H1 (cell line): Measurements from ENCODE around the gene FAM83B. TPM values are rescaled to one million over a fixed set of nuclear protein-coding genes. Genes with fewer than 3 reads are reported as not detected.

Experiments used
- CTCF ChIA-PET: fragments of 300-600 bp; sonication (Branson Sonifier 250); formaldehyde crosslinking; loops from one replicate; lab custom pipeline; 2021; ENCODE audit not compliant: partially characterized antibody; lab: Charles Lee
- POLR2A ChIA-PET: fragments of 300-600 bp; sonication (Branson Sonifier 250); formaldehyde crosslinking; loops from one replicate; lab custom pipeline; 2021; ENCODE audit warnings: inconsistent platforms; ENCODE audit not compliant: partially characterized antibody; lab: Charles Lee
- DNase-seq, 2 experiments: peaks; one replicate each; pipeline versions ENCODE4 v3.0.0 to v3.0.0-alpha.2; 2010 to 2022; ENCODE audit warnings: low spot score in 2 of 2, low read depth in 1 of 2, mixed read lengths in 1 of 2
- FAIRE-seq: peaks from 2 replicates; lab custom pipeline; 2011; peaks lifted over from hg19 to GRCh38; lab: Jason Lieb, UNC
- H2AFZ ChIP-seq: 2 replicates; pipeline ENCODE4 v1.8.1; 2012; ENCODE audit warnings: low read length, inconsistent platforms
- H2AK5ac ChIP-seq: 2 replicates; pipeline ENCODE4 v1.6.1; 2013; ENCODE audit warnings: low read depth, low read length
- H2BK120ac ChIP-seq: replicated peaks from 2 replicates; pipeline ENCODE3; 2013; ENCODE audit warnings: low read depth, low read length, inconsistent platforms
- H2BK12ac ChIP-seq: 2 replicates; pipeline ENCODE4 v1.6.1; 2013; ENCODE audit warnings: low read depth, low read length
- H2BK15ac ChIP-seq: 2 replicates; pipeline ENCODE4 v1.6.1; 2013; ENCODE audit warnings: low read length
- H2BK20ac ChIP-seq: 2 replicates; pipeline ENCODE4 v1.6.1; 2013; ENCODE audit warnings: low read length
- H2BK5ac ChIP-seq: 2 replicates; pipeline ENCODE4 v1.6.1; 2013; ENCODE audit warnings: low read depth, low read length
- H3K14ac ChIP-seq: 2 replicates; pipeline ENCODE4 v1.6.1; 2013; ENCODE audit warnings: inconsistent platforms; ENCODE audit not compliant: insufficient read length
- H3K18ac ChIP-seq: 2 replicates; pipeline ENCODE4 v1.6.1; 2013; ENCODE audit warnings: low read length; ENCODE audit errors: extremely low read depth
- H3K23ac ChIP-seq: 2 replicates; pipeline ENCODE4 v1.6.1; 2013; ENCODE audit warnings: inconsistent platforms; ENCODE audit not compliant: insufficient read length
- H3K23me2 ChIP-seq: 2 replicates; pipeline ENCODE4 v1.6.1; 2013; ENCODE audit warnings: low read depth, low read length
- H3K27ac ChIP-seq: 2 replicates; pipeline ENCODE4 v1.6.1; 2011; ENCODE audit warnings: low read depth, low read length, inconsistent platforms
- H3K27me3 ChIP-seq, 4 experiments: replicated peaks in 1 of 4; 1 replicate in 1 of 4; 2 replicates in 3 of 4; pipeline versions ENCODE4 v1.6.1 to v1.8.1; 2011 to 2013; ENCODE audit warnings: low read length in 3 of 4, mild to moderate bottlenecking in 3 of 4, inconsistent platforms in 2 of 4, mixed read lengths in 2 of 4, moderate library complexity in 1 of 4; ENCODE audit not compliant: control insufficient read depth in 3 of 4, insufficient read depth in 3 of 4; ENCODE audit errors: extremely low read depth in 1 of 4
- H3K36me3 ChIP-seq, 4 experiments: 2 replicates each; pipeline versions ENCODE4 v1.6.1 to v1.8.1; 2011 to 2013; ENCODE audit warnings: mild to moderate bottlenecking in 4 of 4, low read length in 3 of 4, moderate library complexity in 2 of 4, control low read depth in 1 of 4, inconsistent platforms in 1 of 4; ENCODE audit not compliant: insufficient read depth in 4 of 4, control insufficient read depth in 2 of 4
- H3K4ac ChIP-seq: replicated peaks from 2 replicates; pipeline ENCODE3; 2013; ENCODE audit warnings: low read length, low read depth, mixed read lengths, inconsistent platforms; ENCODE audit not compliant: insufficient read length
- H3K4me1 ChIP-seq, 4 experiments: replicated peaks in 1 of 4; 1 replicate in 1 of 4; 2 replicates in 3 of 4; pipeline versions ENCODE4 v1.6.1 to v1.8.1; 2011 to 2013; ENCODE audit warnings: low read length in 3 of 4, inconsistent platforms in 2 of 4, mixed read lengths in 1 of 4; ENCODE audit not compliant: insufficient read depth in 4 of 4, control insufficient read depth in 3 of 4
- H3K4me2 ChIP-seq, 2 experiments: 2 replicates each; pipeline versions ENCODE4 v1.6.1 to v1.8.1; 2011 to 2013; ENCODE audit warnings: low read depth in 2 of 2, low read length in 2 of 2, control low read depth in 1 of 2, inconsistent platforms in 1 of 2, mild to moderate bottlenecking in 1 of 2; ENCODE audit not compliant: insufficient read depth in 1 of 2
- H3K4me3 ChIP-seq, 4 experiments: fragments of 200-600, 300-600 bp in 1 of 4; sonication (generic), shearing (Covaris generic), sonication (Bioruptor Twin) in 1 of 4; 2 replicates each; pipeline versions ENCODE4 v1.5.1 to v1.8.1; 2011 to 2016; ENCODE audit warnings: low read length in 4 of 4, low read depth in 3 of 4, control low read depth in 2 of 4, inconsistent platforms in 2 of 4, mild to moderate bottlenecking in 2 of 4, mixed read lengths in 1 of 4, moderate library complexity in 1 of 4; ENCODE audit not compliant: insufficient read depth in 2 of 4; ENCODE audit errors: extremely low read depth in 1 of 4
- H3K56ac ChIP-seq: replicated peaks from 2 replicates; pipeline ENCODE3; 2013; ENCODE audit warnings: low read depth, mild to moderate bottlenecking, mixed read lengths, low read length, inconsistent platforms; ENCODE audit not compliant: insufficient read length
- H3K79me1 ChIP-seq: 2 replicates; pipeline ENCODE4 v1.6.1; 2013; ENCODE audit warnings: low read depth, low read length, control low read depth
- H3K79me2 ChIP-seq, 2 experiments: 2 replicates each; pipeline versions ENCODE4 v1.6.1 to v1.8.1; 2012 to 2013; ENCODE audit warnings: low read length in 2 of 2, mild to moderate bottlenecking in 2 of 2, inconsistent platforms in 1 of 2; ENCODE audit not compliant: insufficient read depth in 2 of 2, control insufficient read depth in 1 of 2
- H3K9ac ChIP-seq, 4 experiments: replicated peaks in 1 of 4; 1 replicate in 1 of 4; 2 replicates in 3 of 4; pipeline versions ENCODE4 v1.6.1 to v1.8.1; 2011 to 2013; ENCODE audit warnings: low read depth in 3 of 4, low read length in 3 of 4, control low read depth in 2 of 4, mild to moderate bottlenecking in 2 of 4, moderate library complexity in 2 of 4, inconsistent platforms in 1 of 4; ENCODE audit errors: extremely low read depth in 1 of 4
- H3K9me3 ChIP-seq, 2 experiments: 2 replicates each; pipeline versions ENCODE4 v1.6.1 to v1.8.1; 2012 to 2013; ENCODE audit warnings: mild to moderate bottlenecking in 2 of 2, moderate library complexity in 2 of 2, control low read depth in 1 of 2, inconsistent platforms in 1 of 2, low read depth in 1 of 2, low read length in 1 of 2, mixed read lengths in 1 of 2; ENCODE audit not compliant: insufficient read depth in 2 of 2
- H4K20me1 ChIP-seq, 2 experiments: replicated peaks in 1 of 2; 2 replicates each; pipeline versions ENCODE3 to v1.8.1; 2011 to 2013; ENCODE audit warnings: inconsistent platforms in 2 of 2, low read length in 2 of 2, mild to moderate bottlenecking in 1 of 2; ENCODE audit not compliant: insufficient read depth in 2 of 2, control insufficient read depth in 1 of 2
- H4K5ac ChIP-seq: 2 replicates; pipeline ENCODE4 v1.6.1; 2013; ENCODE audit warnings: low read length, low read depth, mixed read lengths, inconsistent platforms; ENCODE audit not compliant: insufficient read length
- H4K8ac ChIP-seq: 2 replicates; pipeline ENCODE4 v1.8.0; 2013; ENCODE audit warnings: mild to moderate bottlenecking, moderate library complexity, low read length, inconsistent platforms; ENCODE audit not compliant: insufficient read depth; ENCODE audit errors: extremely low read depth
- H4K91ac ChIP-seq: replicated peaks from 2 replicates; pipeline ENCODE3; 2013; ENCODE audit warnings: low read length, mixed read lengths, inconsistent platforms; ENCODE audit not compliant: insufficient read length
- ATF2 ChIP-seq: IDR thresholded peaks from 2 replicates; pipeline ENCODE4 v1.6.1; 2012; ENCODE audit warnings: low read length, inconsistent platforms
- CHD1 ChIP-seq: IDR thresholded peaks from 2 replicates; pipeline ENCODE4 v1.6.1; 2012; ENCODE audit warnings: low read depth, low read length, improper control_type of control experiment
- CREB1 ChIP-seq: IDR thresholded peaks from 2 replicates; pipeline ENCODE4 v1.6.1; 2012; ENCODE audit warnings: inconsistent platforms
- E2F6 ChIP-seq: IDR thresholded peaks from 2 replicates; pipeline ENCODE4 v1.6.1; 2012; ENCODE audit warnings: inconsistent platforms
- HDAC2 ChIP-seq, 2 experiments: fragments of 300-600 bp in 1 of 2; sonication (generic) in 1 of 2; IDR thresholded peaks; 2 replicates each; pipeline ENCODE4 v1.6.1; 2011 to 2012; ENCODE audit warnings: low read depth in 2 of 2, low read length in 2 of 2, mild to moderate bottlenecking in 2 of 2, moderate library complexity in 2 of 2, borderline replicate concordance in 1 of 2, inconsistent platforms in 1 of 2
- KDM1A ChIP-seq: fragments of 200-600, 300-600 bp; sonication (generic); IDR thresholded peaks from 2 replicates; pipeline ENCODE4 v1.7.1; 2016; ENCODE audit warnings: mild to moderate bottlenecking, low read length, borderline replicate concordance
- NANOG ChIP-seq: IDR thresholded peaks from 2 replicates; pipeline ENCODE4 v1.6.1; 2011; ENCODE audit warnings: low read length, low read depth, mild to moderate bottlenecking, inconsistent platforms; ENCODE audit not compliant: insufficient read depth, poor library complexity, severe bottlenecking
- NRF1 ChIP-seq: IDR thresholded peaks from 2 replicates; pipeline ENCODE4 v1.6.1; 2011; ENCODE audit warnings: mild to moderate bottlenecking, low read depth, low read length, improper control_type of control experiment
- PHF8 ChIP-seq: fragments of 200-600 bp; sonication (generic); conservative IDR thresholded peaks from 2 replicates; pipeline ENCODE4 v1.7.1; 2012; ENCODE audit warnings: low read depth, mild to moderate bottlenecking, inconsistent platforms, low read length, moderate library complexity
- RXRA ChIP-seq: IDR thresholded peaks from 2 replicates; pipeline ENCODE4 v1.6.1; 2011; ENCODE audit warnings: low read depth, mild to moderate bottlenecking, low read length, moderate library complexity; ENCODE audit not compliant: insufficient read depth
- SIX5 ChIP-seq: IDR thresholded peaks from 2 replicates; pipeline ENCODE4 v1.6.1; 2011; ENCODE audit warnings: mild to moderate bottlenecking, low read depth, low read length
- SRF ChIP-seq: IDR thresholded peaks from 2 replicates; pipeline ENCODE4 v1.6.1; 2011; ENCODE audit warnings: mild to moderate bottlenecking, low read depth, low read length, moderate library complexity
- TBP ChIP-seq: IDR thresholded peaks from 2 replicates; pipeline ENCODE4 v1.6.1; 2011; ENCODE audit warnings: low read depth, low read length, improper control_type of control experiment
- polyA plus RNA-seq, 7 experiments: library from polyadenylated mRNA; depleted of rRNA in 3 of 7; stranded (reverse) in 5 of 7; unstranded in 2 of 7; fragments of >200 nt in 5 of 7; fragments of 200-250 nt in 2 of 7; gene quantifications; 1 replicate in 5 of 7; 2 replicates in 1 of 7; 4 replicates in 1 of 7; pipeline versions ENCODE4 v1.2.1 to v1.2.3, GENCODE V29; 2011 to 2013; ENCODE audit warnings: missing spikeins in 2 of 7, mixed read lengths in 2 of 7
- total RNA-seq: library from RNA; stranded (reverse); fragmentation: NEBNext Ultra II Directional; extraction: Animal tissue kit (Norgen Biotek cat#: 25700); gene quantifications from 2 replicates; pipeline ENCODE4 v1.2.1, GENCODE V29; 2021

FAM83B gene
- total and polyA plus RNA-seq, 2 of the 8 experiments (the other 6 are each of a cell fraction or from before 2014, with no cell fraction given): 0.71 to 5.7 TPM

- Histone ChIP-seq H3K14ac (no peak overlapping the region), H2BK5ac (no peak overlapping the region), H3K79me1 (no peaks in the 10 kb centered on the region), H3K27me3 (no peaks in the 10 kb centered on the region), H3K4ac (no peak overlapping the region), H2BK20ac (no peak overlapping the region), H2AK5ac (no peak overlapping the region), H3K4me3 (no peak overlapping the region), H3K4me2 (no peak overlapping the region), H3K9ac (no peak overlapping the region), H3K79me2 (no peaks in the 10 kb centered on the region), H4K8ac (no peak overlapping the region), H3K4me1 (peaks cover 0 to 5% (median 0%) of the 10 kb centered on the region in 4 experiments; a peak in 2 of 7 replicates), H4K5ac (no peak overlapping the region), H4K20me1 (no peaks in the 10 kb centered on the region), H3K23ac (no peak overlapping the region), H3K27ac (no peak overlapping the region), H3K56ac (no peak overlapping the region), H3K23me2 (no peaks in the 10 kb centered on the region), H2AFZ (no peak overlapping the region), H3K36me3 (no peaks in the 10 kb centered on the region), H3K18ac (no peak overlapping the region), H3K9me3 (no peaks in the 10 kb centered on the region), H2BK120ac (no peak overlapping the region), H4K91ac (no peak overlapping the region), H2BK15ac (no peak overlapping the region), H2BK12ac (no peak overlapping the region)
- no peak for DNase-seq
- ChIA-PET POLR2A (no interaction called here), CTCF (no interaction called here)
- FAIRE-seq: no peak
- TF ChIP-seq SIX5 (no peak), CHD1 (no peak), HDAC2 (IDR thresholded peaks at IDR 0.05; ENCODE audit: borderline replicate concordance in 1 of 2, low read depth in 2 of 2, low read length in 2 of 2) (no peak), ATF2 (no peak), KDM1A (no peak), SRF (no peak), NANOG (no peak), TBP (no peak), RXRA (no peak), PHF8 (no peak), CREB1 (no peak), E2F6 (no peak), NRF1 (no peak)
Observed at GRCh38 chr6:54868556-54868955, 22.0 kb downstream of the FAM83B start.
